Liver (tissue), 9 donors: Measurements from ENCODE around the gene MAP7D1. TPM values are rescaled to one million over a fixed set of nuclear protein-coding genes. Genes with fewer than 3 reads are reported as not detected.

ENCODE experiments used
- DNase-seq: peaks from one replicate; pipeline ENCODE4 v3.0.0-alpha.2; 2017; ENCODE audit warnings: low spot score
- H3K27ac ChIP-seq, 2 donors: one replicate each; pipeline ENCODE4 v1.7.0; 2013; ENCODE audit warnings: inconsistent platforms in 2 of 2, low read length in 2 of 2, control low read depth in 1 of 2, low read depth in 1 of 2, mild to moderate bottlenecking in 1 of 2
- H3K27me3 ChIP-seq, 4 donors: one replicate each; pipeline versions ENCODE4 v1.6.1 to v1.7.0; 2013; ENCODE audit warnings: low read length in 3 of 4, inconsistent platforms in 1 of 4, mild to moderate bottlenecking in 1 of 4, moderate library complexity in 1 of 4; ENCODE audit not compliant: control insufficient read depth in 4 of 4, insufficient read depth in 4 of 4
- H3K36me3 ChIP-seq, 4 donors: one replicate each; pipeline versions ENCODE4 v1.6.1 to v1.7.0; 2013; ENCODE audit warnings: low read length in 3 of 4, mild to moderate bottlenecking in 3 of 4, low read depth in 1 of 4, moderate library complexity in 1 of 4; ENCODE audit not compliant: control insufficient read depth in 4 of 4, insufficient read depth in 3 of 4
- H3K4me1 ChIP-seq, 4 donors: one replicate each; pipeline versions ENCODE4 v1.6.1 to v1.7.0; 2013; ENCODE audit warnings: low read length in 3 of 4, mild to moderate bottlenecking in 3 of 4, moderate library complexity in 1 of 4; ENCODE audit not compliant: control insufficient read depth in 4 of 4, insufficient read depth in 4 of 4
- H3K4me3 ChIP-seq, 3 donors: one replicate each; pipeline versions ENCODE4 v1.6.1 to v1.7.0; 2013; ENCODE audit warnings: low read length in 3 of 3, control low read depth in 1 of 3, low read depth in 1 of 3, mild to moderate bottlenecking in 1 of 3
- H3K9ac ChIP-seq, 2 donors: one replicate each; pipeline ENCODE4 v1.7.0; 2013; ENCODE audit warnings: low read length in 2 of 2, mild to moderate bottlenecking in 2 of 2, moderate library complexity in 2 of 2, control low read depth in 1 of 2, low read depth in 1 of 2
- H3K9me3 ChIP-seq, 4 donors: one replicate each; pipeline versions ENCODE4 v1.6.1 to v1.7.0; 2013; ENCODE audit warnings: low read length in 3 of 4; ENCODE audit not compliant: control insufficient read depth in 4 of 4
- EGR1 ChIP-seq, 2 donors: IDR thresholded peaks; 2 replicates each; pipeline ENCODE4 v1.6.1; 2016 to 2018; ENCODE audit warnings: antibody characterized with exemption in 2 of 2, low read depth in 2 of 2
- FOXA1 ChIP-seq: IDR thresholded peaks from 2 replicates; pipeline ENCODE4 v1.6.1; 2016; ENCODE audit warnings: antibody characterized with exemption
- FOXA2 ChIP-seq: IDR thresholded peaks from 2 replicates; pipeline ENCODE4 v1.6.1; 2016; ENCODE audit warnings: antibody characterized with exemption
- GABPA ChIP-seq, 2 donors: IDR thresholded peaks in 1 of 2; conservative IDR thresholded peaks in 1 of 2; 2 replicates each; pipeline ENCODE4 v1.6.1; 2016; ENCODE audit warnings: antibody characterized with exemption in 2 of 2, mild to moderate bottlenecking in 1 of 2, moderate library complexity in 1 of 2
- HNF4A ChIP-seq, 2 donors: conservative IDR thresholded peaks; 2 replicates each; pipeline ENCODE4 v1.6.1; 2016; ENCODE audit warnings: antibody characterized with exemption in 2 of 2, mild to moderate bottlenecking in 2 of 2
- HNF4G ChIP-seq: IDR thresholded peaks from 2 replicates; pipeline ENCODE4 v1.6.1; 2016; ENCODE audit warnings: antibody characterized with exemption
- JUND ChIP-seq, 2 donors: IDR thresholded peaks; 2 replicates each; pipeline ENCODE4 v1.6.1; 2016; ENCODE audit warnings: antibody characterized with exemption in 2 of 2
- NR2F2 ChIP-seq: IDR thresholded peaks from 2 replicates; pipeline ENCODE4 v1.6.1; 2016; ENCODE audit warnings: antibody characterized with exemption
- RAD21 ChIP-seq, 2 donors: IDR thresholded peaks; 2 replicates each; pipeline ENCODE4 v1.6.1; 2016; ENCODE audit warnings: antibody characterized with exemption in 2 of 2, mild to moderate bottlenecking in 2 of 2
- RXRA ChIP-seq, 2 donors: IDR thresholded peaks; 2 replicates each; pipeline ENCODE4 v1.6.1; 2017 to 2018; ENCODE audit warnings: antibody characterized with exemption in 2 of 2, mild to moderate bottlenecking in 1 of 2
- SP1 ChIP-seq: IDR thresholded peaks from 2 replicates; pipeline ENCODE4 v1.6.1; 2018; ENCODE audit warnings: antibody characterized with exemption, mild to moderate bottlenecking
- TAF1 ChIP-seq: conservative IDR thresholded peaks from 2 replicates; pipeline ENCODE4 v1.6.1; 2016; ENCODE audit warnings: antibody characterized with exemption, mild to moderate bottlenecking
- YY1 ChIP-seq: IDR thresholded peaks from 2 replicates; pipeline ENCODE4 v1.6.1; 2016; ENCODE audit warnings: antibody characterized with exemption, mild to moderate bottlenecking
- whole genome bisulfite sequencing: extraction: QIAGEN DNeasy Blood & Tissue Kit; methylation state at CpG from one replicate; pipeline ENCODE4 v1.1.7; 2013; 5-methylcytosine and 5-hydroxymethylcytosine counted together
- polyA plus RNA-seq, 2 donors: library from polyadenylated mRNA; stranded (reverse) in 1 of 2; unstranded in 1 of 2; fragments of 200-250 nt in 1 of 2; fragments of >200 nt in 1 of 2; fragmentation: Nextera tagmentation in 1 of 2; extraction: Ambion mirVana in 1 of 2; gene quantifications; one replicate each; pipeline versions ENCODE4 v1.2.1 to v1.2.3, GENCODE V29; 2013 to 2015
- total RNA-seq, 2 donors: library from RNA; depleted of rRNA; stranded (reverse); fragments of >200 nt; gene quantifications; one replicate each; pipeline ENCODE4 v1.2.3, GENCODE V29; 2014
- TF ChIP-seq, protein P1 (sequence below): IDR thresholded peaks from 2 replicates; pipeline ENCODE4 v1.6.1; 2016; ENCODE audit warnings: antibody characterized with exemption
- TF ChIP-seq, protein P2 (sequence below): IDR thresholded peaks from 2 replicates; pipeline ENCODE4 v1.6.1; 2016; ENCODE audit warnings: antibody characterized with exemption, mild to moderate bottlenecking
- TF ChIP-seq, protein P3 (sequence below): IDR thresholded peaks from 2 replicates; pipeline ENCODE4 v1.6.1; 2016; ENCODE audit warnings: antibody characterized with exemption
- TF ChIP-seq, protein P4 (sequence below): fragments of 150-350 bp; IDR thresholded peaks from 2 replicates; pipeline ENCODE4 v1.5.1; 2017; ENCODE audit warnings: improper control_type of control experiment, low read depth, low read length; ENCODE audit not compliant: missing input control
- TF ChIP-seq, protein P5 (sequence below): IDR thresholded peaks from 2 replicates; pipeline ENCODE4 v1.6.1; 2016; ENCODE audit warnings: antibody characterized with exemption
- donor health status: healthy.
- donor health status: healthy.
- donor health status: healthy.
- donor health status: healthy.
- donor health status: healthy.

MAP7D1 gene
- total and polyA plus RNA-seq, 4 donors: 5.6 to 15.1 (median 12.9) TPM

DNA sequence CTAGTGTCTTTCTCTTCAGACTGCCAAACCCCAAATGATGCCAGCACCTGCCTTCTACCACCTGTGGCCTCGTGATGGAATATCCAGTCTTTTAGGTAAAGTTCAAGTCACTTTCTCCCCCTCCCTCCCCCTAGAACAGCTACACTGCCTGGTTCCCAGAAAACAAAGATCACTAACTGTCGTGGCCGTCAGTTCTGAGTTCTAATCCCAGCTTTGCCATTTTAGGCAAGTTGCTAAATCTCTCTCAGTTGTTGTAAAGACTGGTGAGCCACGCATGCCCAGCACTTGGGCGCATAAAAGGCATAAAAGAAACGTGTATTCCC lies 6.0 kb upstream of the MAP7D1 start:
- H3K9me3 ChIP-seq: no peaks in the 10 kb centered on the region
- H3K27ac ChIP-seq: peak overlapping the region; percentile 69 to 76
- no peak overlapping the region for H3K4me3 ChIP-seq
- DNase-seq: no peak
- peaks cover 3 to 40% (median 30%) of the 10 kb centered on the region in 4 donors for H3K4me1 ChIP-seq
- no peaks in the 10 kb centered on the region for H3K27me3 ChIP-seq
- H3K36me3 ChIP-seq: peaks cover 0 to 2% (median 0%) of the 10 kb centered on the region in 4 donors
- TF ChIP-seq, protein P1, sequence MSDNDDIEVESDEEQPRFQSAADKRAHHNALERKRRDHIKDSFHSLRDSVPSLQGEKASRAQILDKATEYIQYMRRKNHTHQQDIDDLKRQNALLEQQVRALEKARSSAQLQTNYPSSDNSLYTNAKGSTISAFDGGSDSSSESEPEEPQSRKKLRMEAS: no peak
- no peak for TF ChIP-seq YY1
- TF ChIP-seq JUND (IDR thresholded peaks at IDR 0.05): no peak
- TF ChIP-seq SP1: no peak
- TF ChIP-seq FOXA1: no peak
- TF ChIP-seq TAF1: no peak
- no peak for TF ChIP-seq EGR1 (IDR thresholded peaks at IDR 0.05; ENCODE audit: low read depth in 2 of 2)
- TF ChIP-seq NR2F2: no peak
- TF ChIP-seq GABPA (IDR thresholded peaks at IDR 0.05 in 1 of 2, conservative IDR thresholded peaks at IDR 0.05 in 1 of 2): no peak
- TF ChIP-seq FOXA2: no peak
- no peak for TF ChIP-seq HNF4A (conservative IDR thresholded peaks at IDR 0.05)
- no peak for TF ChIP-seq RAD21 (IDR thresholded peaks at IDR 0.05)
- TF ChIP-seq, protein P2, sequence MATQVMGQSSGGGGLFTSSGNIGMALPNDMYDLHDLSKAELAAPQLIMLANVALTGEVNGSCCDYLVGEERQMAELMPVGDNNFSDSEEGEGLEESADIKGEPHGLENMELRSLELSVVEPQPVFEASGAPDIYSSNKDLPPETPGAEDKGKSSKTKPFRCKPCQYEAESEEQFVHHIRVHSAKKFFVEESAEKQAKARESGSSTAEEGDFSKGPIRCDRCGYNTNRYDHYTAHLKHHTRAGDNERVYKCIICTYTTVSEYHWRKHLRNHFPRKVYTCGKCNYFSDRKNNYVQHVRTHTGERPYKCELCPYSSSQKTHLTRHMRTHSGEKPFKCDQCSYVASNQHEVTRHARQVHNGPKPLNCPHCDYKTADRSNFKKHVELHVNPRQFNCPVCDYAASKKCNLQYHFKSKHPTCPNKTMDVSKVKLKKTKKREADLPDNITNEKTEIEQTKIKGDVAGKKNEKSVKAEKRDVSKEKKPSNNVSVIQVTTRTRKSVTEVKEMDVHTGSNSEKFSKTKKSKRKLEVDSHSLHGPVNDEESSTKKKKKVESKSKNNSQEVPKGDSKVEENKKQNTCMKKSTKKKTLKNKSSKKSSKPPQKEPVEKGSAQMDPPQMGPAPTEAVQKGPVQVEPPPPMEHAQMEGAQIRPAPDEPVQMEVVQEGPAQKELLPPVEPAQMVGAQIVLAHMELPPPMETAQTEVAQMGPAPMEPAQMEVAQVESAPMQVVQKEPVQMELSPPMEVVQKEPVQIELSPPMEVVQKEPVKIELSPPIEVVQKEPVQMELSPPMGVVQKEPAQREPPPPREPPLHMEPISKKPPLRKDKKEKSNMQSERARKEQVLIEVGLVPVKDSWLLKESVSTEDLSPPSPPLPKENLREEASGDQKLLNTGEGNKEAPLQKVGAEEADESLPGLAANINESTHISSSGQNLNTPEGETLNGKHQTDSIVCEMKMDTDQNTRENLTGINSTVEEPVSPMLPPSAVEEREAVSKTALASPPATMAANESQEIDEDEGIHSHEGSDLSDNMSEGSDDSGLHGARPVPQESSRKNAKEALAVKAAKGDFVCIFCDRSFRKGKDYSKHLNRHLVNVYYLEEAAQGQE: no peak
- TF ChIP-seq RXRA (IDR thresholded peaks at IDR 0.05): no peak
- TF ChIP-seq, protein P3, sequence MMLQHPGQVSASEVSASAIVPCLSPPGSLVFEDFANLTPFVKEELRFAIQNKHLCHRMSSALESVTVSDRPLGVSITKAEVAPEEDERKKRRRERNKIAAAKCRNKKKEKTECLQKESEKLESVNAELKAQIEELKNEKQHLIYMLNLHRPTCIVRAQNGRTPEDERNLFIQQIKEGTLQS: no peak
- TF ChIP-seq, protein P4, sequence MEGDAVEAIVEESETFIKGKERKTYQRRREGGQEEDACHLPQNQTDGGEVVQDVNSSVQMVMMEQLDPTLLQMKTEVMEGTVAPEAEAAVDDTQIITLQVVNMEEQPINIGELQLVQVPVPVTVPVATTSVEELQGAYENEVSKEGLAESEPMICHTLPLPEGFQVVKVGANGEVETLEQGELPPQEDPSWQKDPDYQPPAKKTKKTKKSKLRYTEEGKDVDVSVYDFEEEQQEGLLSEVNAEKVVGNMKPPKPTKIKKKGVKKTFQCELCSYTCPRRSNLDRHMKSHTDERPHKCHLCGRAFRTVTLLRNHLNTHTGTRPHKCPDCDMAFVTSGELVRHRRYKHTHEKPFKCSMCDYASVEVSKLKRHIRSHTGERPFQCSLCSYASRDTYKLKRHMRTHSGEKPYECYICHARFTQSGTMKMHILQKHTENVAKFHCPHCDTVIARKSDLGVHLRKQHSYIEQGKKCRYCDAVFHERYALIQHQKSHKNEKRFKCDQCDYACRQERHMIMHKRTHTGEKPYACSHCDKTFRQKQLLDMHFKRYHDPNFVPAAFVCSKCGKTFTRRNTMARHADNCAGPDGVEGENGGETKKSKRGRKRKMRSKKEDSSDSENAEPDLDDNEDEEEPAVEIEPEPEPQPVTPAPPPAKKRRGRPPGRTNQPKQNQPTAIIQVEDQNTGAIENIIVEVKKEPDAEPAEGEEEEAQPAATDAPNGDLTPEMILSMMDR: no peak
- TF ChIP-seq HNF4G: no peak
- TF ChIP-seq, protein P5, sequence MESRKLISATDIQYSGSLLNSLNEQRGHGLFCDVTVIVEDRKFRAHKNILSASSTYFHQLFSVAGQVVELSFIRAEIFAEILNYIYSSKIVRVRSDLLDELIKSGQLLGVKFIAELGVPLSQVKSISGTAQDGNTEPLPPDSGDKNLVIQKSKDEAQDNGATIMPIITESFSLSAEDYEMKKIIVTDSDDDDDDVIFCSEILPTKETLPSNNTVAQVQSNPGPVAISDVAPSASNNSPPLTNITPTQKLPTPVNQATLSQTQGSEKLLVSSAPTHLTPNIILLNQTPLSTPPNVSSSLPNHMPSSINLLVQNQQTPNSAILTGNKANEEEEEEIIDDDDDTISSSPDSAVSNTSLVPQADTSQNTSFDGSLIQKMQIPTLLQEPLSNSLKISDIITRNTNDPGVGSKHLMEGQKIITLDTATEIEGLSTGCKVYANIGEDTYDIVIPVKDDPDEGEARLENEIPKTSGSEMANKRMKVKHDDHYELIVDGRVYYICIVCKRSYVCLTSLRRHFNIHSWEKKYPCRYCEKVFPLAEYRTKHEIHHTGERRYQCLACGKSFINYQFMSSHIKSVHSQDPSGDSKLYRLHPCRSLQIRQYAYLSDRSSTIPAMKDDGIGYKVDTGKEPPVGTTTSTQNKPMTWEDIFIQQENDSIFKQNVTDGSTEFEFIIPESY: no peak
- 44% methylated on average over 6 of the region's 6 CpGs for WGBS
- H3K9ac ChIP-seq: no peak overlapping the region
